CD14-positive monocyte (primary cell): ENCODE measurements around the gene PHC2. TPM values are rescaled to one million over a fixed set of nuclear protein-coding genes. Genes with fewer than 3 reads are reported as not detected.

ENCODE experiments used
- DNase-seq, 3 donors: peaks; one replicate each; pipeline ENCODE4 v3.0.0-alpha.2; 2011 to 2022
- H2AFZ ChIP-seq: 2 replicates; pipeline ENCODE4 v1.6.0; 2012; ENCODE audit warnings: mild to moderate bottlenecking, low read depth, low read length, inconsistent platforms; ENCODE audit not compliant: insufficient read depth, poor library complexity, severe bottlenecking
- H3K27ac ChIP-seq, 2 donors: 1 replicate in 1 of 2; 2 replicates in 1 of 2; pipeline ENCODE4 v1.5.1; 2012 to 2013; ENCODE audit warnings: low read length in 2 of 2, control low read depth in 1 of 2, inconsistent platforms in 1 of 2, low read depth in 1 of 2, mild to moderate bottlenecking in 1 of 2
- H3K27me3 ChIP-seq, 2 donors: one replicate each; pipeline versions ENCODE4 v1.6.0 to v1.6.1; 2011 to 2013; ENCODE audit warnings: low read length in 2 of 2; ENCODE audit not compliant: control insufficient read depth in 2 of 2, insufficient read depth in 2 of 2
- H3K36me3 ChIP-seq, 2 donors: replicated peaks in 1 of 2; 1 replicate in 1 of 2; 2 replicates in 1 of 2; pipeline versions ENCODE4 v1.5.1 to v1.6.1; 2012 to 2013; ENCODE audit warnings: low read length in 2 of 2, control low read depth in 1 of 2, inconsistent platforms in 1 of 2, mild to moderate bottlenecking in 1 of 2; ENCODE audit not compliant: insufficient read depth in 2 of 2, control insufficient read depth in 1 of 2
- H3K4me1 ChIP-seq, 2 donors: 1 replicate in 1 of 2; 2 replicates in 1 of 2; pipeline versions ENCODE4 v1.5.1 to v1.6.1; 2012 to 2013; ENCODE audit warnings: low read length in 2 of 2, control low read depth in 1 of 2, inconsistent platforms in 1 of 2, mild to moderate bottlenecking in 1 of 2, moderate library complexity in 1 of 2; ENCODE audit not compliant: insufficient read depth in 2 of 2, control insufficient read depth in 1 of 2
- H3K4me2 ChIP-seq: replicated peaks from 2 replicates; pipeline ENCODE3; 2012; ENCODE audit warnings: low read length, moderate library complexity, mild to moderate bottlenecking; ENCODE audit not compliant: poor library complexity, severe bottlenecking; ENCODE audit errors: extremely low read depth
- H3K4me3 ChIP-seq, 3 experiments: fragments of 200-600 bp in 1 of 3; sonication (generic) in 1 of 3; replicated peaks in 1 of 3; 1 replicate in 2 of 3; 2 replicates in 1 of 3; pipeline ENCODE4 v1.5.1; 2011 to 2013; ENCODE audit warnings: low read length in 3 of 3, mild to moderate bottlenecking in 3 of 3, control low read depth in 2 of 3, low read depth in 2 of 3, inconsistent platforms in 1 of 3, moderate library complexity in 1 of 3
- H3K79me2 ChIP-seq: 2 replicates; pipeline ENCODE4 v1.6.0; 2012; ENCODE audit warnings: mild to moderate bottlenecking, control low read depth, inconsistent platforms, low read length, moderate library complexity; ENCODE audit not compliant: insufficient read depth
- H3K9ac ChIP-seq: 2 replicates; pipeline ENCODE4 v1.6.0; 2017; ENCODE audit warnings: low read length, mild to moderate bottlenecking; ENCODE audit not compliant: insufficient read depth, poor library complexity, severe bottlenecking
- H3K9me3 ChIP-seq, 2 donors: replicated peaks in 1 of 2; 1 replicate in 1 of 2; 2 replicates in 1 of 2; pipeline versions ENCODE4 v1.5.1 to v1.6.1; 2012 to 2013; ENCODE audit warnings: low read length in 2 of 2, control low read depth in 1 of 2; ENCODE audit not compliant: control insufficient read depth in 1 of 2, insufficient read depth in 1 of 2
- H4K20me1 ChIP-seq: 2 replicates; pipeline ENCODE4 v1.6.0; 2012; ENCODE audit warnings: mild to moderate bottlenecking, low read length, control low read depth, moderate library complexity; ENCODE audit not compliant: insufficient read depth
- H3K27ac Mint-ChIP-seq, 7 donors: one replicate each; pipeline ENCODE4 v1.8.0; 2020; ENCODE audit warnings: mild to moderate bottlenecking in 7 of 7, mixed read lengths in 7 of 7, moderate library complexity in 6 of 7, inconsistent platforms in 2 of 7
- H3K27me3 Mint-ChIP-seq, 3 donors: one replicate each; pipeline ENCODE4 v1.8.0; 2021 to 2022; ENCODE audit warnings: low read depth in 3 of 3, mild to moderate bottlenecking in 3 of 3, mixed read lengths in 3 of 3, moderate library complexity in 3 of 3, inconsistent platforms in 1 of 3
- H3K36me3 Mint-ChIP-seq, 2 donors: one replicate each; pipeline ENCODE4 v1.8.0; 2020; ENCODE audit warnings: mixed read lengths in 2 of 2, inconsistent platforms in 1 of 2, mild to moderate bottlenecking in 1 of 2
- H3K4me1 Mint-ChIP-seq: one replicate; pipeline ENCODE4 v1.8.0; 2020; ENCODE audit warnings: mild to moderate bottlenecking, mixed read lengths
- H3K4me3 Mint-ChIP-seq, 2 donors: one replicate each; pipeline ENCODE4 v1.8.0; 2020; ENCODE audit warnings: mild to moderate bottlenecking in 2 of 2, mixed read lengths in 2 of 2, moderate library complexity in 1 of 2
- H3K9me3 Mint-ChIP-seq, 7 donors: one replicate each; pipeline ENCODE4 v1.8.0; 2020 to 2022; ENCODE audit warnings: mixed read lengths in 7 of 7, mild to moderate bottlenecking in 6 of 7, moderate library complexity in 6 of 7, inconsistent platforms in 2 of 7
- CTCF ChIP-seq: fragments of 200-600 bp; IDR thresholded peaks from one replicate; pipeline ENCODE4 v1.8.0; 2022; ENCODE audit warnings: antibody characterized with exemption, mild to moderate bottlenecking
- WGBS: methylation state at CpG from one replicate; pipeline ENCODE4 v1.1.5; 2013; ENCODE audit warnings: missing lambda C conversion rate; ENCODE audit not compliant: insufficient coverage; 5-methylcytosine and 5-hydroxymethylcytosine counted together
- intact Hi-C, 2 donors: fragments of 100-400 bp; cut with micrococcal nuclease; formaldehyde crosslinking; loops; one replicate each; pipeline versions ENCODE4 v1.15.0 to v1.15.1; 2023
- polyA plus RNA-seq, 3 donors: library from polyadenylated mRNA; depleted of rRNA in 1 of 3; unstranded in 2 of 3; stranded (reverse) in 1 of 3; fragments of 300-500 nt in 2 of 3; fragments of >200 nt in 1 of 3; fragmentation: Illumina TruSeq in 2 of 3; gene quantifications; 1 replicate in 2 of 3; 2 replicates in 1 of 3; pipeline ENCODE4 v1.2.3, GENCODE V29; 2012 to 2021

Gene PHC2
- polyA plus RNA-seq, 3 donors = 18.9 to 85.3 (median 53.1) TPM

GRCh38 chr1:33401471-33401870 lies 29.4 kb downstream of the PHC2 start:
- Histone ChIP-seq H2AFZ (no peak overlapping the region), H3K36me3 (no peaks in the 10 kb centered on the region), H3K4me3 (no peak overlapping the region), H3K27ac (no peak overlapping the region), H3K9ac (no peak overlapping the region), H3K4me1 (no peaks in the 10 kb centered on the region), H3K27me3 (no peaks in the 10 kb centered on the region), H3K9me3 (no peaks in the 10 kb centered on the region), H3K4me2 (no peak overlapping the region), H4K20me1 (no peaks in the 10 kb centered on the region), H3K79me2 (no peaks in the 10 kb centered on the region)
- no CpG with 5 or more reads among the region's 3 CpGs for WGBS
- Mint-ChIP-seq H3K4me1 (peaks cover 11% of the 10 kb centered on the region), H3K36me3 (no peaks in the 10 kb centered on the region), H3K4me3 (no peak overlapping the region), H3K27ac (no peak overlapping the region), H3K27me3 (no peaks in the 10 kb centered on the region), H3K9me3 (no peaks in the 10 kb centered on the region)
- no peak for TF ChIP-seq CTCF
- DNase-seq = no peak
- intact Hi-C loops = no loop called here

- WGBS = no CpG with 5 or more reads among the region's 4 CpGs
- H3K9ac ChIP-seq = no peak overlapping the region
- Mint-ChIP-seq H3K27ac (no peak overlapping the region), H3K4me1 (peaks cover 14% of the 10 kb centered on the region), H3K36me3 (no peaks in the 10 kb centered on the region), H3K27me3 (no peaks in the 10 kb centered on the region), H3K9me3 (no peaks in the 10 kb centered on the region), H3K4me3 (no peak overlapping the region)
- no peaks in the 10 kb centered on the region for H3K36me3 ChIP-seq
- no peaks in the 10 kb centered on the region for H4K20me1 ChIP-seq
- no peak overlapping the region for H2AFZ ChIP-seq
- H3K27ac ChIP-seq = no peak overlapping the region
- intact Hi-C loops = no loop called here
- no peak for TF ChIP-seq CTCF
- no peaks in the 10 kb centered on the region for H3K27me3 ChIP-seq
- no peaks in the 10 kb centered on the region for H3K4me1 ChIP-seq
- no peak overlapping the region for H3K4me3 ChIP-seq
- DNase-seq = no peak
- no peaks in the 10 kb centered on the region for H3K9me3 ChIP-seq
- H3K79me2 ChIP-seq = no peaks in the 10 kb centered on the region
- H3K4me2 ChIP-seq = no peak overlapping the region
Measured at GRCh38 chr1:33400153-33400911, 30.6 kb downstream of the PHC2 start.
